ENCODE results near the gene TBXAS1. TPM values are rescaled to one million over a fixed set of nuclear protein-coding genes. Genes with fewer than 3 reads are reported as not detected.

Gene TBXAS1
- total RNA-seq, 2 donors from 2014 or later: 30.1 to 66.6 TPM

GRCh38 chr7:139913021-139913844 is 84.2 kb downstream of the TBXAS1 start:
- no peaks in the 10 kb centered on the region for H3K9me3 ChIP-seq
- TF ChIP-seq CTCF (IDR thresholded peaks at IDR 0.05): no peak
- ATAC-seq (ENCODE audit: insufficient number of reproducible peaks, low FRiP score, low read depth): no peak
- no peaks in the 10 kb centered on the region for H3K27me3 ChIP-seq (replicated peaks; ENCODE audit: insufficient read depth)
- no peaks in the 10 kb centered on the region for H3K36me3 ChIP-seq
- no peak overlapping the region for H3K27ac ChIP-seq
- no peak overlapping the region for H3K4me3 ChIP-seq
- DNase-seq (ENCODE audit: low spot score): no peak
- H3K4me1 ChIP-seq (ENCODE audit: control insufficient read depth in 1 of 2, low read depth in 2 of 2): peaks cover 26 to 49% of the 10 kb centered on the region in 2 donors

GRCh38 chr7:139913845-139914135 is 84.7 kb downstream of the TBXAS1 start:
- Histone ChIP-seq H3K9me3 (no peaks in the 10 kb centered on the region), H3K27me3 (replicated peaks; ENCODE audit: insufficient read depth) (no peaks in the 10 kb centered on the region), H3K27ac (no peak overlapping the region), H3K4me3 (no peak overlapping the region), H3K4me1 (ENCODE audit: control insufficient read depth in 1 of 2, low read depth in 2 of 2) (peaks cover 29 to 55% of the 10 kb centered on the region in 2 donors), H3K36me3 (no peaks in the 10 kb centered on the region)
- ATAC-seq (ENCODE audit: insufficient number of reproducible peaks, low FRiP score, low read depth): no peak
- DNase-seq (ENCODE audit: low spot score): no peak
- TF ChIP-seq CTCF (IDR thresholded peaks at IDR 0.05): no peak

- DNase-seq (ENCODE audit: low spot score) (no peak), ATAC-seq (ENCODE audit: insufficient number of reproducible peaks, low FRiP score, low read depth) (no peak)
- Histone ChIP-seq H3K27ac (no peak overlapping the region), H3K4me1 (ENCODE audit: control insufficient read depth in 1 of 2, low read depth in 2 of 2) (peaks cover 29 to 60% of the 10 kb centered on the region in 2 donors), H3K9me3 (no peaks in the 10 kb centered on the region), H3K36me3 (no peaks in the 10 kb centered on the region), H3K27me3 (replicated peaks; ENCODE audit: insufficient read depth) (no peaks in the 10 kb centered on the region), H3K4me3 (no peak overlapping the region)
- TF ChIP-seq CTCF (IDR thresholded peaks at IDR 0.05): no peak
These were observed 85.5 kb downstream of the TBXAS1 start for GRCh38 chr7:139914306-139915267.

- Histone ChIP-seq H3K27me3 (replicated peaks; ENCODE audit: insufficient read depth) (no peaks in the 10 kb centered on the region), H3K27ac (peak overlapping the region in 1 of 2 donors; percentile 64)
- ATAC-seq (ENCODE audit: insufficient number of reproducible peaks, low FRiP score, low read depth): no peak
These were observed 86.3 kb downstream of the TBXAS1 start for GRCh38 chr7:139915268-139915863.

More at GRCh38 chr7:139915268-139915863, 86.3 kb downstream of the TBXAS1 start:
- TF ChIP-seq CTCF (IDR thresholded peaks at IDR 0.05): no peak
- Histone ChIP-seq H3K36me3 (no peaks in the 10 kb centered on the region), H3K4me3 (no peak overlapping the region), H3K4me1 (ENCODE audit: control insufficient read depth in 1 of 2, low read depth in 2 of 2) (peaks cover 29 to 56% of the 10 kb centered on the region in 2 donors), H3K9me3 (no peaks in the 10 kb centered on the region)
- DNase-seq (ENCODE audit: low spot score): no peak

All from thoracic aorta (tissue), 2 donors.